Activated CD4-positive, alpha-beta T cell treated with anti-CD3 and anti-CD28 coated beads, Interleukin-2, amount 10 ng/mL, durations not matched to agents 24 days and 14 days (primary cell): ENCODE measurements around the gene MLC1. TPM values are rescaled to one million over a fixed set of nuclear protein-coding genes. Genes with fewer than 3 reads are reported as not detected.
A peak's percentile ranks its signal among the peaks of the same experiment; 100 is the strongest.

Experiments used
- DNase-seq: peaks from one replicate; pipeline ENCODE4 v3.0.0; 2022
- H3K27ac Mint-ChIP-seq: one replicate; pipeline ENCODE4 v1.8.0; 2022; ENCODE audit warnings: mild to moderate bottlenecking, mixed read lengths
- H3K27me3 Mint-ChIP-seq: one replicate; pipeline ENCODE4 v1.8.0; 2022; ENCODE audit warnings: mixed read lengths
- H3K36me3 Mint-ChIP-seq: one replicate; pipeline ENCODE4 v1.8.0; 2022; ENCODE audit warnings: low read depth, mild to moderate bottlenecking, mixed read lengths
- H3K4me1 Mint-ChIP-seq: one replicate; pipeline ENCODE4 v1.8.0; 2021; ENCODE audit warnings: mixed read lengths
- H3K4me3 Mint-ChIP-seq: one replicate; pipeline ENCODE4 v1.8.0; 2022; ENCODE audit warnings: mild to moderate bottlenecking, moderate library complexity, mixed read lengths
- H3K9me3 Mint-ChIP-seq: one replicate; pipeline ENCODE4 v1.8.0; 2021; ENCODE audit warnings: mixed read lengths
- intact Hi-C: fragments of 100-400 bp; cut with micrococcal nuclease; formaldehyde crosslinking; loops from one replicate; pipeline ENCODE4 v1.15.1; 2023
- total RNA-seq: library from RNA; stranded (reverse); gene quantifications from 2 replicates; pipeline ENCODE4 v1.2.3, GENCODE V29; 2022

Gene MLC1
- total RNA-seq, 1 donor from 2014 or later = not detected

DNA sequence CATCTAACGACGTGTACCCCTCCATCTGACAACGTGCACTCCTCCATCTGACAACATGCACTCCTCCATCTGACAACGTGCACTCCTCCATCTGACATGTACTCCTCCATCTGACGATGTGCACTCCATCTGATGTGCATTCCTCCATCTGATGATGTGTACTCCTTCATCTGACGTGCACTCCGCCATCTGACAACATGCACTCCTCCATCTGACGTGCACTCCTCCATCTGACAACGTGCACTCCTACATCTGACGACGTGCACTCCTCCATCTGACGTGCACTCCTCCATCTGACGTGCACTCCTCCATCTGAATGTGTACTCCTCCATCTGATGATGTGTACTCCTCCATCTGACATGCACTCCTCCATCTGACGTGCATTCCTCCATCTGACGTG lies 64.6 kb downstream of the MLC1 start:
- Mint-ChIP-seq H3K4me1 (peaks cover 28% of the 10 kb centered on the region), H3K4me3 (no peak overlapping the region), H3K27ac (no peak overlapping the region), H3K9me3 (no peaks in the 10 kb centered on the region), H3K27me3 (peaks cover 6% of the 10 kb centered on the region), H3K36me3 (no peaks in the 10 kb centered on the region)
- DNase-seq = no peak
- intact Hi-C loops = no loop called here

GRCh38 chr22:50019316-50019715 lies 65.9 kb downstream of the MLC1 start:
- H3K27ac Mint-ChIP-seq = peak overlapping the region; percentile 75
- DNase-seq = no peak
- H3K9me3 Mint-ChIP-seq = no peaks in the 10 kb centered on the region
- H3K27me3 Mint-ChIP-seq = peaks cover 4% of the 10 kb centered on the region
- peak overlapping the region; percentile 10 for H3K4me3 Mint-ChIP-seq
- H3K4me1 Mint-ChIP-seq = peaks cover 25% of the 10 kb centered on the region
- no peaks in the 10 kb centered on the region for H3K36me3 Mint-ChIP-seq
- intact Hi-C loops = loop anchor here (1.0 to 5.0 kb wide), 3 partner anchors 43 to 87 kb away; no protein-coding TSS in a partner anchor

DNA sequence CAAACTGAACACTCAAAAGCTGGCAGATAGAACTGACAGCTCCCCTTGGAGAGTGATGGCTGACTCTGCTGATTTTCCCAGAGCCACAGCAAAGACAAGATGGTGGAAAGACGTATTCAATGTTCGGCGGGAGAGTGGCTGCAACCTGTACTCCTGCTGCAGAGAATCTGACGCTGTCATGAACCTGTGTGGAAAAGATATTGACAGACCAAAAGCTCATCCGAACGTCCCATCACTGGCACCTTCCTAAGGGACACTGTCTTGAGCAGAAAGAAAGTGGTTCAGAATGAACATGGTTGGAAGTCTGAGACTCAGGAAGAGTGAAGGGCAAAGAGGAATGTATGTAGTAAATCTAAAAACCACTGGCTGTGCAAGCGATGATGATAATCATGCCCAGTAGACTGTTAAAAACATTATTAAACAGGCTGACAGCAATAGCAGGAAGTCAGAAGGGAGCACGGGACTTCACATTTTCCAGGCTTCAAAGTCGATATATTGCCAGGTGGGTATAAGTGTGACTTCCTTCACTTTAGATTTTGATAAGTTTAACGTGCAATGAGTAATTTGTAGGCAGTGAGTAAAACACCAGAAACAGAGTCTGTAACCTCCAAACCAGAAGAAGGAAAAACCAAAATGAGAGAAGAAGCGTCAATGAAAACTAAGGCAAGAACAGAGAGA lies 66.5 kb downstream of the MLC1 start:
- Mint-ChIP-seq H3K4me1 (peaks cover 25% of the 10 kb centered on the region), H3K36me3 (no peaks in the 10 kb centered on the region), H3K9me3 (no peaks in the 10 kb centered on the region), H3K4me3 (peak overlapping the region; percentile 10), H3K27ac (peak overlapping the region; percentile 81), H3K27me3 (peaks cover 6% of the 10 kb centered on the region)
- intact Hi-C loops = loop anchor here (1.0 to 5.0 kb wide), 3 partner anchors 42 to 86 kb away; no protein-coding TSS in a partner anchor
- DNase-seq = no peak

DNA sequence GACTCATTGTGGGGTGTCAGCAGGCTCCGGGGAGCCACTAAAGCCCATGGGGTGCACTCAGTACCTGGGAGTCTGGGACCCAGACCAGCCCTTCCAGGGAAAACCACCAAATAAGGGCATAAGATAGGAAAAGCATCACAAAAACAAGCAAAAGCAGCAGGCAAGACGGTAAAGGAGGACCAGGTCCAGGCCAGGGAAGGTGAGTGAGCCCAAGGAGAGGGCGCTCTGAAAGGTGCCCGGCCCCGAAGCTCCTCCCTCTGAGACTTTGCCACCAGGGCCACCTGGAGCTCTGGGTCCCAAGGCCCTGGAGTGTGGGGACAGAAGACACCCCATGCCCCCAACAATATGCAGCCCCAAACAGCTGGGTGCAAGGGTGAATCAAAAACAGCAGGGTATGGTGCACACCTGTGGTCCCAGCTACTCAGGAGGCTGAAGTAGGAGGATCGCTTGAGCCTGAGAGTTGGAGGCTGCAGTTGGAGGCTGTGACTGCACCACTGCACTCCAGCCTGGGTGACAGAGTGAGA lies 67.5 kb downstream of the MLC1 start:
- H3K27me3 Mint-ChIP-seq = peaks cover 8% of the 10 kb centered on the region
- H3K27ac Mint-ChIP-seq = peak overlapping the region; percentile 65
- no peaks in the 10 kb centered on the region for H3K36me3 Mint-ChIP-seq
- H3K4me1 Mint-ChIP-seq = peaks cover 25% of the 10 kb centered on the region
- intact Hi-C loops = loop anchor here (2.0 to 5.0 kb wide), 2 partner anchors 41 to 85 kb away; no protein-coding TSS in a partner anchor
- DNase-seq = no peak
- H3K4me3 Mint-ChIP-seq = peak overlapping the region; percentile 28
- H3K9me3 Mint-ChIP-seq = no peaks in the 10 kb centered on the region

DNA sequence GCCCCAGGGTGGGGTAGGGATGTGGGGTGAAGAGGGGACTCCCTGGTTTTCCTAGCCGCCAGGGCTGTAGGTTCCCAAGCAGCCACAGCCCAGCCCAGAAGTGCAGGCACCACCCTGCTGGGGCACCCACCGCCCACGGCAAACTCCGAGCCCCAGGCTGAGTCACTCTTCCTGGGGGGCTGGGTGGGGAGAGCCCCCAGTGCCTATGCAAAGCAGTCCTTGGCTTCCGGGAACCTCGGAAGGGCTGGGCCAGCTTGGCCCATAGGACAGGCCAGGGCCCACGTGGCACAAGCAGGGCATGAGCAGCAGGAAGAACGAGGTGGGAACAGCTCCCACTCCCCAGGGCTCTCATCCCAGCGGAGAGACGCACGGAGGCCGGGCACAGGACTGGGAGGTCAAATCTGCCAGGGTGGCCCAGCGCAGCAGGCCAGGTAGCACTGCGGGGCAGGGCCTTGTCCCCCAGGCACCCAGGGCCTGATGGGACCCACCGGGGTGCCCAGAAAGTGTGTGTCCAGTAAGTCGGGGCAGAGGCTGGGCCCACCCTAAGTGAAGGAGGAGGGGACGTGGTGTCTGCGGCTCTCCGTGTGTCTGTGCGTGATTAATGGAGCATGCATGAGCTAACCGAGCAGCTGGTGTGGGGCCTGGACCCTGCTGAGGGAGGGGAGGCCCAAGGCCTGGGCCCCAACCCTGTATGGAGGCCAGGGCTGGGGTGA lies 68.1 kb downstream of the MLC1 start:
- peak overlapping the region; percentile 28 for H3K4me3 Mint-ChIP-seq
- peak overlapping the region; percentile 65 for H3K27ac Mint-ChIP-seq
- no peak for DNase-seq
- no peaks in the 10 kb centered on the region for H3K36me3 Mint-ChIP-seq
- intact Hi-C loops = loop anchor here (5.0 kb wide), 1 partner anchor 85 kb away; no protein-coding TSS in a partner anchor
- H3K4me1 Mint-ChIP-seq = peaks cover 25% of the 10 kb centered on the region
- no peaks in the 10 kb centered on the region for H3K9me3 Mint-ChIP-seq
- H3K27me3 Mint-ChIP-seq = peaks cover 11% of the 10 kb centered on the region

- Mint-ChIP-seq H3K4me1 (peaks cover 30% of the 10 kb centered on the region), H3K36me3 (no peaks in the 10 kb centered on the region), H3K27me3 (peaks cover 18% of the 10 kb centered on the region), H3K4me3 (no peak overlapping the region), H3K27ac (peak overlapping the region; percentile 25), H3K9me3 (no peaks in the 10 kb centered on the region)
- DNase-seq = no peak
- intact Hi-C loops = loop anchor here (5.0 kb wide), 1 partner anchor 84 kb away; no protein-coding TSS in a partner anchor
Measured at GRCh38 chr22:50016308-50016987, 68.8 kb downstream of the MLC1 start.

DNA sequence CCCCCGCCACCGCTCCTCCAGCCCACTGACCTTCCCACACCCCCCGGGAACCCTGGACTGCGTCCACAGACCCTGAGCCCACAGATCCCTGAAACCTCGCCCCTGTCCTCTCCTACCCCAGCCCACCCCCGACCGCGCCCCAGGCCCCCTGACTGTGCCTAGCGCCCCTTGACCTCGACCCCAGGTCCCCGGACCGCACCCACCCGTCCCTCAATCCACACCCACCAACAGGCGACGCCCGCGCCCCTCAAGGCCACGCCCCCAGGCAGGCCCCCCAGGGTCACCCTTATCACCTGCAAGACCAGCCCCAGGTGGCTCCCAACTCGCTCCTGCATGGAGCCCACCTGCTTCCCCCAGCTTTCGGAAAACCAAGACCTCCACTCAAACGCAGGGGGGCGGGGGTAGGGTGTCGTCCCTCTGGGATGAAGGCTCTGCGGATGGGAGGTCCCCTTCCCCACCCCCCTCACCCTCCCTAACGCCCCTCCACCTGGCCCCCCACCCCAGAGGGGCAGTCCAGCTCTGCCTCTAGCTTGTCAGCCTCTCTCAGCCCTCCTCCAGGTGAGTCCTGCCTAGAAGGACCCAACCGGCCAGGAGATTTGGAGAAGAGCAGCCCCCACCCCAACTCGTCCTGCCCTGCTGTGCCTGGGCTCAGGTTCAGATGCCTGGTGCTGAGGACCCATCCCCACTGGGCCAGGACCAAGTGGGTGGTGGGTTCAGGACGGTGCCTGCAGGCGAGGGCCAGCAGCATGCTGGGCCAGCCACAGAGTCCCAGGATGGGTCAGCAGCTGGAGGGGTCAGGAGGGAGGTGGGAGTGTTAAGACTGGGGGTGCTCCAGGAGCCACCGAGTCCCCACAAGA lies 69.5 kb downstream of the MLC1 start:
- intact Hi-C loops = loop anchor here (5.0 kb wide), 1 partner anchor 83 kb away; no protein-coding TSS in a partner anchor
- Mint-ChIP-seq H3K4me1 (peaks cover 34% of the 10 kb centered on the region), H3K9me3 (no peaks in the 10 kb centered on the region), H3K4me3 (no peak overlapping the region), H3K27ac (no peak overlapping the region), H3K36me3 (no peaks in the 10 kb centered on the region), H3K27me3 (peaks cover 23% of the 10 kb centered on the region)
- DNase-seq = no peak

DNA sequence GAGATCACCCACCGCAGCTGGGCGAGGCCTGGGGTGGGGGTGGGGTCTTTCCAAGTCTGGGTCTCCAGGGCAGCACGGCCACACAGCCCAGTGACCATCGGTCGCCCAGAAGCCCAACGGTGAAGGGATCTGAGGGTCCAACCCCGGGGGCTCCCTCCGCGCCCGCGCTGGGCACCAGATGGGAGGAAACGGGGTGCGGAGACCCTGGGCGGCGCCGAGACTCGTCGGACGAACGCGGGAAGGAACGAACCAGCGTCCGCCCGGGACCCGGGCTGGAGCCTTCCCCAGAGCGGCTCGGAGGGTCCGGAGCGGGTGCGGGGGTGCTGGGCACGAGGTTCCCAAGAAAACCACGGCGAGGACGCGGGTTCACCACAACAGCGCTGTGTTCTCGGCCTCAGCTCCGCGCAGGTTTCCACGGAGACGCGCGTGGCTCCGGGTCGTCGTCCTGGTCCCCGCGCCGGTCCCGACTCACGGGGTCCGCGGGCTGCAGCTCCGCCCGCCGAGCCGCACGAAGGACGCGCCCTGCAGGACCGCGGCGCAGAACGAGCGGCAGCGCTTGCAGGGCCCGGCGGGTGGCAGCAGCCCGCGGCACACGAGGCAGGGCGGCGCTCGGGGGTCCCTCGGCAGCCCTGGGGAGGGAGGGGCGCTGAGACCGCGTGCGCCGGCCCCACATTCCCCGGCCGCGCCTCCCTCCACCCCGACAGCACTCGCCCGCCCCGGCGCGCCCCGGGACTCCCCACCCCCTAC lies 70.4 kb downstream of the MLC1 start:
- intact Hi-C loops = loop anchor here (5.0 kb wide), 1 partner anchor 83 kb away; no protein-coding TSS in a partner anchor
- DNase-seq = no peak
- no peak overlapping the region for H3K27ac Mint-ChIP-seq

GRCh38 chr22:50014053-50014501 lies 71.1 kb downstream of the MLC1 start:
- Mint-ChIP-seq H3K27me3 (peaks cover 23% of the 10 kb centered on the region), H3K27ac (no peak overlapping the region), H3K9me3 (no peaks in the 10 kb centered on the region), H3K36me3 (no peaks in the 10 kb centered on the region), H3K4me1 (peaks cover 30% of the 10 kb centered on the region), H3K4me3 (no peak overlapping the region)
- intact Hi-C loops = no loop called here
- DNase-seq = no peak

More for the DNA sequence above, 70.4 kb downstream of the MLC1 start:
- Mint-ChIP-seq H3K4me3 (no peak overlapping the region), H3K36me3 (no peaks in the 10 kb centered on the region), H3K27me3 (peaks cover 23% of the 10 kb centered on the region), H3K9me3 (no peaks in the 10 kb centered on the region), H3K4me1 (peaks cover 34% of the 10 kb centered on the region)

DNA sequence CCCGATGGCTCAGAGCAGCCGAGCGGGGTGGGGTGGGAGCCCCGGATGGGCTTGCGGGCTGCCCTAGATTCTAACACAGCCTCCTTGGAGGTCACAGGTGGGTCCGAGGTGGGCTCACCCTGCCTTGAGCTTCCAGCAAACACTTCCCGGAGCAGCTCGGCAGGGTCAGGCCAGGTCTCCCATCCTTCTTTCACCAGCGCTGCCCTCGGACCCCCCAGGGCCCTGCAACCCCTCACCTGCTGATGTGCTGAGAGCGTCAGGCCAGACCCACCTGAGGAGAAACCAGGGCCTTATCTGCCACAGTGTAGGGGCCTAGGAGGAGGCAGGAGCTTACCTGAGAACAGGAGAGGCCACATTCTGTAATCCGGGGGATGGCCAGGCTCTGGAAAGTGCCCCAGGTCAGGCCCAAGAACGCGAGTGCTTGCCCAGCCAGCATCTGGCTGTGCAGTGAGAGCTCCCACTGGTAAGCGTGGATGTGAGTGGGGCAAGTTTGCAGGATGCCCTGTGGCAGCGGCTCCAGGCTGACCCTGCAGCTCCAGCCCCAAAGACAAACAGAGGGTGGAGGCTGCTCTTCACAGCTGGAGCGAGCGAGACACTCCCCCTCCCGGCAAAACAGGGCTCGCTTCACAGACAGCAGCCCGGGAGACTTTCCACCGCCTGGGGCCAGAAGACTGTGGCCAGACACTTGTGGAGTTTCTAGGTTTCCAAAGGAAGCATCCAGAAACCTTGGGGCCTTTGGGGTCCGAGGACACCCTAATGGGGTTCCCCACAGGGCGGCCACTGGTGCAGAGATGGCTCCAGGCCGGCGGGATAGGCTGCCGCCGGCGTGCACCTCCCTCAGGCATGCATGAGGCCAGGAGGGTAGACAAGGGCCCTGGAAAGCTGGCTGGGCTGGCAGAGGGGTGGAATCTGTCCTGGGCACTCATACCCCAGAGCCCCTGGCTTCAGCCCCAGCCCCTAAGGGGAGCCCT lies 72.7 kb downstream of the MLC1 start, which contains the start of gene IL17REL:
IL17REL (minus strand) TSS at position 555 of the 971 bp plus-strand sequence; CDS start at position 436, 119 bp downstream.
- peak within 1 kb of the TSS; percentile 64 for H3K4me3 Mint-ChIP-seq
- no peaks in the 10 kb centered on the region for H3K9me3 Mint-ChIP-seq
- no peak for DNase-seq
- peaks cover 15% of the 10 kb centered on the region for H3K4me1 Mint-ChIP-seq
- peak within 1 kb of the TSS; percentile 84 for H3K27ac Mint-ChIP-seq
- H3K36me3 Mint-ChIP-seq = no peaks in the 10 kb centered on the region
- intact Hi-C loops = no loop called here
- H3K27me3 Mint-ChIP-seq = peaks cover 22% of the 10 kb centered on the region

DNA sequence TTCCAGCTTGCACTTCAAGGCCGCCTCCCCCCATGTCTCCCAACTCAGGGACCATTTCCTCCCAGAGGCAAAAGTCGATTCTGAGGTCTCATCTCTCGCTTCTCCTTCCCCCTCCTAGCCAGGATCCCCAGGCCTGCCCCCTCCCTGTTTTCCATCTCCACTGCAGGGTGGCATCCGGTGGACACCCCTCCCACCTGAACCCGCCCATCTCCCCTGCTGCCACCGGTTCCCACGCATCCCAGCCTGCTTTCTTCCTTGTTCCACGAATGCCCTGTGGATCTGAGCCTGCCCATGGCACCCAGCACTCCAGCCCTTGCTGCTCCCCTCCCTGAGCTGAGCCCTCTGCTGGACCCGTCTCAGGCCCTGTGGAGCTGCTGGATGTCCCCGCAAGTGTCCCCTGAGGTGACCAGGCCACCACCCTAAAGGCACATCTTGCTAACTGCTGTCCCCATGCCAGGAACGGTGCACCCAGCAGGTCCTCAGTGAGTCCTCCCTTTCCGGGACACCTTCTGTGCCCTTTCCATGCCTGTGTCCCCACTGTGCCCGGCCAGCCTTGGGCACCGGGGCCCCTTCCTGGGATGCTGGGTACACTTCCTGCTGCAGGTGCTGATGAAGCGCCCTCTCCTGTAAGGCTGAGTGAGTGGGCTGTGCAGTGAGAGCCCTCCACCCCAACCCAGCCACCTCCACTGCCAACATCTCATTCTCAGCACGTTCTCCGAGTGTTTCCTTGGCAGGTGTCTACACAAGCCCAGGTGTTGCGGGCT lies 73.6 kb downstream of the MLC1 start:
- intact Hi-C loops = no loop called here
- peaks cover 22% of the 10 kb centered on the region for H3K27me3 Mint-ChIP-seq
- peak overlapping the region; percentile 84 for H3K27ac Mint-ChIP-seq
- DNase-seq = no peak
- peaks cover 10% of the 10 kb centered on the region for H3K4me1 Mint-ChIP-seq
- H3K9me3 Mint-ChIP-seq = no peaks in the 10 kb centered on the region
- peak overlapping the region; percentile 64 for H3K4me3 Mint-ChIP-seq
- no peaks in the 10 kb centered on the region for H3K36me3 Mint-ChIP-seq
